Thyroid gland (tissue), 4 donors: Measurements from ENCODE around the gene NAV2. TPM values are rescaled to one million over a fixed set of nuclear protein-coding genes. Genes with fewer than 3 reads are reported as not detected.

Experiments
- DNase-seq, 2 donors: peaks; one replicate each; pipeline ENCODE4 v3.0.0-alpha.2; 2019
- H3K27ac ChIP-seq, 3 donors: fragments of 200-600 bp; sonication (generic); 1 replicate in 2 of 3; 2 replicates in 1 of 3; pipeline ENCODE4 v1.5.1; 2016 to 2019; ENCODE audit warnings: mild to moderate bottlenecking in 1 of 3, moderate library complexity in 1 of 3
- H3K27me3 ChIP-seq: fragments of 200-600 bp; sonication (generic); one replicate; pipeline ENCODE4 v1.5.1; 2019
- H3K36me3 ChIP-seq, 2 donors: fragments of 200-600 bp; sonication (generic); one replicate each; pipeline ENCODE4 v1.5.1; 2016 to 2019
- H3K4me1 ChIP-seq, 2 donors: fragments of 200-600 bp; sonication (generic); one replicate each; pipeline ENCODE4 v1.5.1; 2017 to 2019
- H3K4me3 ChIP-seq, 3 donors: fragments of 200-600 bp; sonication (generic); replicated peaks in 1 of 3; 1 replicate in 2 of 3; 2 replicates in 1 of 3; pipeline ENCODE4 v1.5.1; 2016; ENCODE audit warnings: mild to moderate bottlenecking in 1 of 3
- H3K9me3 ChIP-seq: fragments of 200-600 bp; sonication (generic); one replicate; pipeline ENCODE4 v1.5.1; 2017
- POLR2A ChIP-seq, 2 donors: fragments of 450-650 bp; IDR thresholded peaks; one replicate each; pipeline ENCODE4 v1.6.1; 2017; ENCODE audit warnings: antibody characterized with exemption in 2 of 2, mild to moderate bottlenecking in 2 of 2, moderate library complexity in 1 of 2
- WGBS, 2 donors: methylation state at CpG; one replicate each; pipeline ENCODE4 v1.1.5; 2017; 5-methylcytosine and 5-hydroxymethylcytosine counted together
- intact Hi-C: fragments of 100-400 bp; cut with DNase I; formaldehyde crosslinking; loops from one replicate; pipeline ENCODE4 v1.15.1; 2023
- total RNA-seq, 4 donors: library from RNA; depleted of rRNA; stranded (reverse); fragments of >200 nt; gene quantifications; one replicate each; pipeline ENCODE4 v1.2.3, GENCODE V29; 2016
- TF ChIP-seq, protein P1 (sequence below), 6 experiments: fragments of 200-600 bp in 3 of 6; fragments of 450-650 bp in 3 of 6; sonication (generic) in 3 of 6; IDR thresholded peaks; one replicate each; pipeline ENCODE4 v1.5.1; 2016 to 2019; ENCODE audit warnings: antibody characterized with exemption in 6 of 6, mild to moderate bottlenecking in 2 of 6, inconsistent platforms in 1 of 6, moderate library complexity in 1 of 6

Gene NAV2
- total RNA-seq, 4 donors from 2014 or later, result 34.8 to 88.6 (median 54.5) TPM

DNA sequence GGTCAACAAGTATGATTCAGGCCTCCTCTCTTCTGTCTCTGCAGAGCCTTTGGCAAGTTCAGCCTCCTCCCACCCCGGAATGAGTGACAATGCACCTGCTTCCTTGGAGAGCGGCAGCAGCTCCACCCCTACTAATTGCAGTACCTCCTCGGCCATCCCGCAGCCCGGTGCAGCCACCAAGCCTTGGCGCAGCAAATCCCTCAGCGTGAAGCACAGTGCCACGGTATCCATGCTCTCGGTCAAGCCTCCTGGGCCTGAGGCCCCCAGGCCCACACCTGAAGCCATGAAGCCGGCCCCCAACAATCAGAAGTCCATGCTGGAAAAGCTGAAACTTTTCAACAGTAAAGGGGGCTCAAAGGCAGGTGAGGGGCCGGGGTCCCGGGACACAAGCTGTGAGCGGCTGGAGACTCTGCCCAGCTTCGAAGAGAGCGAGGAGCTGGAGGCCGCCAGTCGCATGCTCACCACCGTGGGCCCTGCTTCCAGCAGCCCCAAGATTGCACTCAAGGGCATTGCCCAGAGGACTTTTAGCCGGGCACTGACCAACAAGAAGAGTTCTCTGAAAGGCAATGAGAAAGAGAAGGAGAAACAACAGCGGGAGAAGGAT lies 220.6 kb downstream of the NAV2 start:
- H3K4me1 ChIP-seq, result peaks cover 28 to 60% of the 10 kb centered on the region in 2 donors
- no peaks in the 10 kb centered on the region for H3K9me3 ChIP-seq
- intact Hi-C loops, result no loop called here
- H3K27me3 ChIP-seq, result no peaks in the 10 kb centered on the region
- TF ChIP-seq, protein P1, sequence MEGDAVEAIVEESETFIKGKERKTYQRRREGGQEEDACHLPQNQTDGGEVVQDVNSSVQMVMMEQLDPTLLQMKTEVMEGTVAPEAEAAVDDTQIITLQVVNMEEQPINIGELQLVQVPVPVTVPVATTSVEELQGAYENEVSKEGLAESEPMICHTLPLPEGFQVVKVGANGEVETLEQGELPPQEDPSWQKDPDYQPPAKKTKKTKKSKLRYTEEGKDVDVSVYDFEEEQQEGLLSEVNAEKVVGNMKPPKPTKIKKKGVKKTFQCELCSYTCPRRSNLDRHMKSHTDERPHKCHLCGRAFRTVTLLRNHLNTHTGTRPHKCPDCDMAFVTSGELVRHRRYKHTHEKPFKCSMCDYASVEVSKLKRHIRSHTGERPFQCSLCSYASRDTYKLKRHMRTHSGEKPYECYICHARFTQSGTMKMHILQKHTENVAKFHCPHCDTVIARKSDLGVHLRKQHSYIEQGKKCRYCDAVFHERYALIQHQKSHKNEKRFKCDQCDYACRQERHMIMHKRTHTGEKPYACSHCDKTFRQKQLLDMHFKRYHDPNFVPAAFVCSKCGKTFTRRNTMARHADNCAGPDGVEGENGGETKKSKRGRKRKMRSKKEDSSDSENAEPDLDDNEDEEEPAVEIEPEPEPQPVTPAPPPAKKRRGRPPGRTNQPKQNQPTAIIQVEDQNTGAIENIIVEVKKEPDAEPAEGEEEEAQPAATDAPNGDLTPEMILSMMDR (IDR thresholded peaks at IDR 0.05), result no peak
- no peak for TF ChIP-seq POLR2A (IDR thresholded peaks at IDR 0.05)
- DNase-seq, result no peak
- WGBS, 2 donors, result 94% methylated on average over 20 of the region's 20 CpGs
- no peak overlapping the region for H3K4me3 ChIP-seq
- H3K36me3 ChIP-seq, result no peaks in the 10 kb centered on the region
- peak overlapping the region in 2 of 3 donors; percentile 71 to 73 for H3K27ac ChIP-seq

DNA sequence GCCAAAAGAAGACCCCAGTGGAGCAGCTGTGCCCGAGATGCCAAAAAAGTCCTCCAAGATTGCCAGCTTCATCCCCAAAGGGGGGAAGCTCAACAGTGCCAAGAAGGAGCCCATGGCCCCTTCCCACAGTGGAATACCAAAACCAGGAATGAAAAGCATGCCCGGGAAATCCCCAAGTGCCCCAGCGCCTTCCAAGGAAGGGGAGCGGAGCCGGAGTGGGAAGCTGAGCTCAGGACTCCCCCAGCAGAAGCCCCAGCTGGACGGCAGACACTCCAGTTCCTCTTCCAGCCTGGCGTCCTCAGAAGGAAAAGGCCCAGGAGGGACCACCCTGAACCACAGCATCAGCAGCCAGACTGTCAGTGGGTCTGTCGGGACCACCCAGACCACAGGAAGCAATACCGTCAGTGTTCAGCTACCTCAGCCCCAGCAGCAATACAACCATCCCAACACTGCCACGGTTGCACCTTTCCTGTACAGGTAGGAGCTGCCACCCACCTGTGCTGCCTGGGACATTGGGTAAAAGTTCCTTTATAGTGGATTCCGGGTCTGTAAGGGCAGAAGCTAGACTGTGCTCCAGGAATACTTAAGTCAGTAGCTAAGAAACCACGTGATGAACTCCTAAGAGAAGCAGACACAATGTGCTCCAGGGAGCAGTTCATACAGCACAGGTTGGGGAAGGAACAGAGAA lies 221.3 kb downstream of the NAV2 start:
- no peaks in the 10 kb centered on the region for H3K36me3 ChIP-seq
- no peaks in the 10 kb centered on the region for H3K9me3 ChIP-seq
- peaks cover 21 to 60% of the 10 kb centered on the region in 2 donors for H3K4me1 ChIP-seq
- TF ChIP-seq, protein P1 (IDR thresholded peaks at IDR 0.05), result no peak
- TF ChIP-seq POLR2A (IDR thresholded peaks at IDR 0.05), result no peak
- intact Hi-C loops, result no loop called here
- DNase-seq, result peak in 1 of 2 donors; percentile 26
- H3K27ac ChIP-seq, result peak overlapping the region; percentile 8 to 73 (median 71)
- H3K27me3 ChIP-seq, result no peaks in the 10 kb centered on the region
- H3K4me3 ChIP-seq, result no peak overlapping the region
- 73 to 80% methylated on average over 11 to 12 of the region's 12 CpGs for WGBS, 2 donors

DNA sequence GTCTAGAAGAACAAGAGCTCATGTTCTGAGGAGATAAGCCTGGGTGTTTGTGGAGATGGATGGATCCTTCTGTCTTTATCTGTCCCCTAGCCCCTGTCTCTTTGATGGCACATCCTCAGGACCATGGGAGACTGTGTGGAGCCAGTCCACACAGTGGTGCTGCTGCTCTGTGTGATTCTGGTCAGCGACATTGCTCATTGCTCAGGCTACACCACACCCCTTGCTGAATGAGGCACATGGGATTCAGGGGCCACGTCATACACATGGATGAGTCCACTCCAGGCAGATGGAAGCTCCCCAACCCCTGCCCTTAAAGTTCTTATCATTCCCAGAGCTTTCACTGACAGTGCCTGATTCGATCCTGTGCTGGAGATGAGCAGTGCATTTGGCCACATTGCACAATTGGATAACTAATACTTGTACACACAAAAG lies 222.2 kb downstream of the NAV2 start:
- WGBS, 2 donors, result 72 to 87% methylated on average over 3 of the region's 3 CpGs
- TF ChIP-seq, protein P1 (IDR thresholded peaks at IDR 0.05), result no peak
- no peak for TF ChIP-seq POLR2A (IDR thresholded peaks at IDR 0.05)
- DNase-seq, result no peak
- Histone ChIP-seq H3K36me3 (no peaks in the 10 kb centered on the region), H3K4me1 (peaks cover 17 to 51% of the 10 kb centered on the region in 2 donors), H3K9me3 (no peaks in the 10 kb centered on the region), H3K27me3 (no peaks in the 10 kb centered on the region), H3K27ac (peak overlapping the region; percentile 8 to 73 (median 71)), H3K4me3 (no peak overlapping the region)
- intact Hi-C loops, result no loop called here

DNA sequence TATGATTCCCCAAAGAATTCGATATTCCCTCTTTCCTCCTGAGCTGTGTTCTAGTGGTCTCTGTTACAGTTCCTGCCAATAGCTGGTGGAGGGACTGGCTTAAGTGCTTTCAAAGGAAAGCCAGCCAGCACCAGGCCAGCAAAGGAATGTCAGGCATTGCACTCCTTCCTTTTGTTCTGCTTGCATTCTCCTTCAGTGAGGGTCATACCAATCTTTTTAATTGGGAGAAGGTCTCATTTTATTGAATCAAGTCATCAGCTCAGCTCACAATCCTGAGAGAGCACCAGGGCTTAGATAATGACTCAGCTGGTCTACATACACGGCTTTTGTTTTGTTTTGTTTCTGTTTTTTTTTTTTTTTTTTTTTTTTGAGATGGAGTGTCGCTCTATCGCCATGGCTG lies 222.9 kb downstream of the NAV2 start:
- 55 to 59% methylated on average over 4 of the region's 4 CpGs for WGBS, 2 donors
- intact Hi-C loops, result no loop called here
- H3K4me3 ChIP-seq, result no peak overlapping the region
- H3K4me1 ChIP-seq, result peaks cover 17 to 47% of the 10 kb centered on the region in 2 donors
- peak; percentile 53 to 62 for DNase-seq
- no peaks in the 10 kb centered on the region for H3K27me3 ChIP-seq
- peak overlapping the region; percentile 8 to 73 (median 71) for H3K27ac ChIP-seq
- TF ChIP-seq, protein P1 (IDR thresholded peaks at IDR 0.05), result no peak
- no peak for TF ChIP-seq POLR2A (IDR thresholded peaks at IDR 0.05)
- H3K36me3 ChIP-seq, result peaks cover 0 to 3% of the 10 kb centered on the region in 2 donors
- H3K9me3 ChIP-seq, result no peaks in the 10 kb centered on the region

DNA sequence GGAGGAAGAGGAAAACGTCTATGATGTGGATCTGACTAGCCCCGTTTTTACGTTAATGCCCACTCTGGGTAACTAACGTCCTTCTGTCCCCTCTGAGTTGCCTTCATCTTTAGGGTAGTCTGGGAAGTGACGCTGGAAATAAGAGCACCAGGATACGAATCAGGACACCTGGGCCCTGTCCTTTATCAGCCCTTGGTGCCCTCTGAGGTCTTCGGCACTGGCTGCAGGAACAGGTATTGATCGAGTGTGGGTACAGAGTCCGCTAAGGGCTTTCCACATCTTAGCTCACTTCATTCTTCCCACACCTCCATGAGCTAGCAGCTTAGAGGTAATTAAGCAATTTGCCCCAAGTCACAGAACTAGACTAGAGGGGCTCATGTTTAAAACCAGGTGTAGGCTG lies 223.8 kb downstream of the NAV2 start:
- 94% methylated on average over 9 of the region's 9 CpGs for WGBS, 2 donors
- Histone ChIP-seq H3K27me3 (no peaks in the 10 kb centered on the region), H3K9me3 (no peaks in the 10 kb centered on the region), H3K36me3 (peaks cover 0 to 6% of the 10 kb centered on the region in 2 donors), H3K4me3 (no peak overlapping the region), H3K4me1 (peaks cover 11 to 37% of the 10 kb centered on the region in 2 donors), H3K27ac (peak overlapping the region in 1 of 3 donors; percentile 71)
- no peak for TF ChIP-seq POLR2A (IDR thresholded peaks at IDR 0.05)
- TF ChIP-seq, protein P1 (IDR thresholded peaks at IDR 0.05), result no peak
- no peak for DNase-seq
- intact Hi-C loops, result no loop called here
